ENCODE measurements around the gene STAT5B. TPM values are rescaled to one million over a fixed set of nuclear protein-coding genes. Genes with fewer than 3 reads are reported as not detected.

The STAT5B gene
- total RNA-seq, 1 experiment from 2014 or later, result 42.9 TPM

DNA sequence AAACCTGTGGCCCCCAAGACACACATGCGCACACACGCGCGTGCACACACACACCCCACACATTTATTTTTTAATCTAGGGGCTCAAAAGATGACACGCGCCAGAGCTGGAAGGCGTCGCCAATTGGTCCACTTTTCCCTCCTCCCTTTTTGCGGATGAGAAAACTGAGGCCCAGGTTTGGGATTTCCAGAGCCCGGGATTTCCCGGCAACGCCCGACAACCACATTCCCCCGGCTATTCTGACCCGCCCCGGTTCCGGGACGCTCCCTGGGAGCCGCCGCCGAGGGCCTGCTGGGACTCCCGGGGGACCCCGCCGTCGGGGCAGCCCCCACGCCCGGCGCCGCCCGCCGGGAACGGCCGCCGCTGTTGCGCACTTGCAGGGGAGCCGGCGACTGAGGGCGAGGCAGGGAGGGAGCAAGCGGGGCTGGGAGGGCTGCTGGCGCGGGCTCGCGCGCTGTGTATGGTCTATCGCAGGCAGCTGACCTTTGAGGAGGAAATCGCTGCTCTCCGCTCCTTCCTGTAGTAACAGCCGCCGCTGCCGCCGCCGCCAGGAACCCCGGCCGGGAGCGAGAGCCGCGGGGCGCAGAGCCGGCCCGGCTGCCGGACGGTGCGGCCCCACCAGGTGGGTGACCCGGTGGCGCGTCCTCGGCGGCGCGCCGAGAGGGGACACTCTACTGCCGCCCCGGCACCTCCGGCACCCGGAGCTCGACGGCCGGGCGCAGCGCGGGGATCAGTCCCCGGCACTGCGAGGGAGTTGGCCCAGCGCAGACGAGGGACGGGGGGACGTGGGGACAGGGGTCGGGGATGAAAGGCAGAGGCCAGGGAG lies 12.0 kb upstream of the STAT5B start, which contains the start of gene STAT5A:
Gene STAT5A (plus strand): TSS at position 522 of the 826 bp plus-strand sequence. CDS start 914 bp downstream, outside the sequence.
- no peak within 1 kb of the TSS for H3K23ac ChIP-seq (ENCODE audit: insufficient read length, low read depth, low read length)
- no peak within 1 kb of the TSS; a peak in 1 of 7 replicates for H3K27ac Mint-ChIP-seq
- peaks cover 38% of the 10 kb centered on the region for H3K27me3 Mint-ChIP-seq (ENCODE audit: low read depth)
- no peak within 1 kb of the TSS for H3K4ac ChIP-seq (ENCODE audit: low read depth, low read length)
- peaks cover 4% of the 10 kb centered on the region for H3K23me2 ChIP-seq (ENCODE audit: insufficient read length, low read depth, low read length, poor library complexity, severe bottlenecking)
- H3T11ph ChIP-seq (ENCODE audit: low read length), result no peak within 1 kb of the TSS
- H2BK5ac ChIP-seq (ENCODE audit: insufficient read length, low read length), result no peak within 1 kb of the TSS
- peak within 1 kb of the TSS; percentile 19 for H3K4me2 ChIP-seq (ENCODE audit: insufficient read depth, insufficient read length, low read length)
- DNase-seq, result peak; percentile 81
- H3K79me1 ChIP-seq (ENCODE audit: insufficient read depth, low read depth, low read length, poor library complexity, severe bottlenecking), result no peaks in the 10 kb centered on the region
- no peak within 1 kb of the TSS for H2BK20ac ChIP-seq (ENCODE audit: low read depth, low read length, poor library complexity, severe bottlenecking)
- no peak within 1 kb of the TSS for H3K27ac ChIP-seq (ENCODE audit: insufficient read length, low read depth, low read length)
- H4K8ac ChIP-seq (replicated peaks; ENCODE audit: insufficient read length, low read depth, low read length), result no peak within 1 kb of the TSS
- peaks cover 7% of the 10 kb centered on the region; the same call in 1 of the 2 replicates for H3K4me1 ChIP-seq (ENCODE audit: insufficient read depth, low read length)
- no peak within 1 kb of the TSS for H4K91ac ChIP-seq (ENCODE audit: insufficient read length, low read depth, low read length)
- H3K4me1 Mint-ChIP-seq, result peaks cover 6 to 22% of the 10 kb centered on the region in 2 experiments
- no peaks in the 10 kb centered on the region for H3K9me3 ChIP-seq (ENCODE audit: control insufficient read depth, low read depth, low read length)
- no peak within 1 kb of the TSS for H2BK12ac ChIP-seq (ENCODE audit: insufficient read length, low read depth, low read length)
- TF ChIP-seq, protein P1, sequence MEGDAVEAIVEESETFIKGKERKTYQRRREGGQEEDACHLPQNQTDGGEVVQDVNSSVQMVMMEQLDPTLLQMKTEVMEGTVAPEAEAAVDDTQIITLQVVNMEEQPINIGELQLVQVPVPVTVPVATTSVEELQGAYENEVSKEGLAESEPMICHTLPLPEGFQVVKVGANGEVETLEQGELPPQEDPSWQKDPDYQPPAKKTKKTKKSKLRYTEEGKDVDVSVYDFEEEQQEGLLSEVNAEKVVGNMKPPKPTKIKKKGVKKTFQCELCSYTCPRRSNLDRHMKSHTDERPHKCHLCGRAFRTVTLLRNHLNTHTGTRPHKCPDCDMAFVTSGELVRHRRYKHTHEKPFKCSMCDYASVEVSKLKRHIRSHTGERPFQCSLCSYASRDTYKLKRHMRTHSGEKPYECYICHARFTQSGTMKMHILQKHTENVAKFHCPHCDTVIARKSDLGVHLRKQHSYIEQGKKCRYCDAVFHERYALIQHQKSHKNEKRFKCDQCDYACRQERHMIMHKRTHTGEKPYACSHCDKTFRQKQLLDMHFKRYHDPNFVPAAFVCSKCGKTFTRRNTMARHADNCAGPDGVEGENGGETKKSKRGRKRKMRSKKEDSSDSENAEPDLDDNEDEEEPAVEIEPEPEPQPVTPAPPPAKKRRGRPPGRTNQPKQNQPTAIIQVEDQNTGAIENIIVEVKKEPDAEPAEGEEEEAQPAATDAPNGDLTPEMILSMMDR (conservative IDR thresholded peaks at IDR 0.05), result no peak
- H3K18ac ChIP-seq (ENCODE audit: insufficient read length, low read depth, low read length), result no peak within 1 kb of the TSS
- peak within 1 kb of the TSS; percentile 39 for H3K14ac ChIP-seq (ENCODE audit: insufficient read depth, low read length)
- H3K56ac ChIP-seq (ENCODE audit: insufficient read length, low read depth, low read length), result no peak within 1 kb of the TSS
- no peaks in the 10 kb centered on the region for H3K79me2 ChIP-seq (ENCODE audit: insufficient read depth, low read length)
- WGBS (ENCODE audit: extremely low coverage, insufficient read length, low lambda C conversion rate), result no CpG with 5 or more reads among the region's 88 CpGs
- peaks cover 0 to 2% (median 0%) of the 10 kb centered on the region in 3 experiments; a peak in 2 of 7 replicates for H3K36me3 Mint-ChIP-seq (ENCODE audit: insufficient read depth in 1 of 3, low read depth in 3 of 3)
- peak within 1 kb of the TSS; percentile 58 to 81 for H3K4me3 Mint-ChIP-seq
- no peaks in the 10 kb centered on the region; the same call in 1 of the 2 replicates for H3K27me3 ChIP-seq (ENCODE audit: insufficient read depth, low read length)
- H3K9ac ChIP-seq (ENCODE audit: extremely low read depth, insufficient read length, low read length), result no peak within 1 kb of the TSS
- no peaks in the 10 kb centered on the region for H3K9me3 Mint-ChIP-seq
- no peak within 1 kb of the TSS for H2BK120ac ChIP-seq (ENCODE audit: low read depth, low read length, poor library complexity, severe bottlenecking)
- H2BK15ac ChIP-seq (ENCODE audit: low read depth, low read length), result no peak within 1 kb of the TSS
- no peaks in the 10 kb centered on the region for H4K20me1 ChIP-seq (ENCODE audit: control insufficient read depth, insufficient read depth, insufficient read length)
- H2AK5ac ChIP-seq (ENCODE audit: insufficient read length, low read length), result no peak within 1 kb of the TSS
- no peak within 1 kb of the TSS for H4K5ac ChIP-seq (ENCODE audit: insufficient read length, low read depth, low read length)
- H2AFZ ChIP-seq (ENCODE audit: low read length), result no peak within 1 kb of the TSS

All from H9 (cell line).